Measurements from ENCODE around the gene CNTNAP2. TPM values are rescaled to one million over a fixed set of nuclear protein-coding genes. Genes with fewer than 3 reads are reported as not detected.

CNTNAP2 gene
- total RNA-seq, 8 experiments from 2014 or later, result 0.05 to 27.0 (median 15.0) TPM

- Histone ChIP-seq H3K4me3 (no peak overlapping the region), H3K27ac (no peak overlapping the region), H3K4me1 (replicated peaks in 1 of 2) (peaks cover 4 to 13% of the 10 kb centered on the region in 2 donors)
- in situ Hi-C loops (cut with MboI; ENCODE audit: low pct_unique_long_range_greater_than_20kb in 2 of 9, low sequenced_read_pairs in 9 of 9, unreplicated experiment in 9 of 9), result no loop called here
- WGBS, 10 experiments, result 0 to 100% (median 40%) methylated on average over 1 to 4 of the region's 4 CpGs; no CpG with 5 or more reads in 1 of the 10 experiments
- ATAC-seq (replicated peaks in 6 of 8), result peak in 4 of 8 experiments; percentile 18 to 72 (median 50)
These were observed 1987.6 kb downstream of the CNTNAP2 start for GRCh38 chr7:148104136-148104716.

- H3K4me1 ChIP-seq (replicated peaks in 1 of 2), result peaks cover 4 to 13% of the 10 kb centered on the region in 2 donors
- no peak overlapping the region for H3K4me3 ChIP-seq
- H3K27ac ChIP-seq, result no peak overlapping the region
- in situ Hi-C loops (cut with MboI; ENCODE audit: low pct_unique_long_range_greater_than_20kb in 2 of 9, low sequenced_read_pairs in 9 of 9, unreplicated experiment in 9 of 9), result no loop called here
- WGBS, 10 experiments, result 0 to 100% (median 75%) methylated on average over 1 to 2 of the region's 2 CpGs; no CpG with 5 or more reads in 3 of the 10 experiments
- no peak for ATAC-seq (replicated peaks in 6 of 8)
These were observed 1988.3 kb downstream of the CNTNAP2 start for GRCh38 chr7:148104924-148105323.

- H3K4me1 ChIP-seq (replicated peaks in 1 of 2), result peaks cover 4 to 13% of the 10 kb centered on the region in 2 donors
- no peak overlapping the region for H3K27ac ChIP-seq
- 0 to 83% (median 0%) methylated on average over 1 of the region's 1 CpG; no CpG with 5 or more reads in 7 of the 10 experiments for WGBS, 10 experiments
- no peak for ATAC-seq (replicated peaks in 6 of 8)
- in situ Hi-C loops (cut with MboI; ENCODE audit: low pct_unique_long_range_greater_than_20kb in 2 of 9, low sequenced_read_pairs in 9 of 9, unreplicated experiment in 9 of 9), result no loop called here
- H3K4me3 ChIP-seq, result no peak overlapping the region
These were observed 1989.3 kb downstream of the CNTNAP2 start for GRCh38 chr7:148105853-148106252.

GRCh38 chr7:148107443-148108127, 1991.0 kb downstream of the CNTNAP2 start:
- peak in 5 of 8 experiments; percentile 47 to 74 (median 61) for ATAC-seq (replicated peaks in 6 of 8)
- H3K27ac ChIP-seq, result no peak overlapping the region

GRCh38 chr7:148108381-148108780, 1991.8 kb downstream of the CNTNAP2 start:
- H3K4me3 ChIP-seq, result no peak overlapping the region
- ATAC-seq (replicated peaks in 6 of 8), result no peak
- 0 to 84% (median 67%) methylated on average over 1 to 4 of the region's 4 CpGs; no CpG with 5 or more reads in 1 of the 10 experiments for WGBS, 10 experiments
- in situ Hi-C loops (cut with MboI; ENCODE audit: low pct_unique_long_range_greater_than_20kb in 2 of 9, low sequenced_read_pairs in 9 of 9, unreplicated experiment in 9 of 9), result no loop called here
- peaks cover 4 to 13% of the 10 kb centered on the region in 2 donors for H3K4me1 ChIP-seq (replicated peaks in 1 of 2)
- H3K27ac ChIP-seq, result no peak overlapping the region

More at GRCh38 chr7:148107443-148108127, 1991.0 kb downstream of the CNTNAP2 start:
- WGBS, 10 experiments, result 0 to 82% (median 45%) methylated on average over 2 to 5 of the region's 6 CpGs; no CpG with 5 or more reads in 1 of the 10 experiments
- in situ Hi-C loops (cut with MboI; ENCODE audit: low pct_unique_long_range_greater_than_20kb in 2 of 9, low sequenced_read_pairs in 9 of 9, unreplicated experiment in 9 of 9), result no loop called here
- Histone ChIP-seq H3K4me3 (no peak overlapping the region), H3K4me1 (replicated peaks in 1 of 2) (peaks cover 4 to 13% of the 10 kb centered on the region in 2 donors)

- no peak overlapping the region for H3K27ac ChIP-seq
- 27 to 100% (median 73%) methylated on average over 1 to 9 of the region's 13 CpGs; no CpG with 5 or more reads in 3 of the 10 experiments for WGBS, 10 experiments
- in situ Hi-C loops (cut with MboI; ENCODE audit: low pct_unique_long_range_greater_than_20kb in 2 of 9, low sequenced_read_pairs in 9 of 9, unreplicated experiment in 9 of 9), result no loop called here
- H3K4me3 ChIP-seq, result no peak overlapping the region
- no peak for ATAC-seq (replicated peaks in 6 of 8)
- H3K4me1 ChIP-seq (replicated peaks in 1 of 2), result peaks cover 4 to 8% of the 10 kb centered on the region in 2 donors
These were observed 1993.7 kb downstream of the CNTNAP2 start for GRCh38 chr7:148110097-148110868.

- Histone ChIP-seq H3K27ac (no peak overlapping the region), H3K4me1 (replicated peaks in 1 of 2) (peaks cover 0 to 2% of the 10 kb centered on the region in 2 donors), H3K4me3 (no peak overlapping the region)
- ATAC-seq (replicated peaks in 6 of 8), result no peak
- in situ Hi-C loops (cut with MboI; ENCODE audit: low pct_unique_long_range_greater_than_20kb in 2 of 9, low sequenced_read_pairs in 9 of 9, unreplicated experiment in 9 of 9), result no loop called here
- 0 to 94% (median 40%) methylated on average over 1 to 3 of the region's 3 CpGs; no CpG with 5 or more reads in 1 of the 10 experiments for WGBS, 10 experiments
These were observed 1998.2 kb downstream of the CNTNAP2 start for GRCh38 chr7:148114804-148115203.

- Histone ChIP-seq H3K4me1 (replicated peaks in 1 of 2) (peaks cover 0 to 2% of the 10 kb centered on the region in 2 donors), H3K27ac (no peak overlapping the region), H3K4me3 (no peak overlapping the region)
- no peak for ATAC-seq (replicated peaks in 6 of 8)
- 0 to 41% (median 29%) methylated on average over 1 to 4 of the region's 5 CpGs; no CpG with 5 or more reads in 1 of the 10 experiments for WGBS, 10 experiments
- in situ Hi-C loops (cut with MboI; ENCODE audit: low pct_unique_long_range_greater_than_20kb in 2 of 9, low sequenced_read_pairs in 9 of 9, unreplicated experiment in 9 of 9), result no loop called here
These were observed 1998.7 kb downstream of the CNTNAP2 start for GRCh38 chr7:148115308-148115707.

- ATAC-seq (replicated peaks in 6 of 8), result no peak
- Histone ChIP-seq H3K4me3 (no peak overlapping the region), H3K27ac (no peak overlapping the region), H3K4me1 (replicated peaks in 1 of 2) (peaks cover 0 to 2% of the 10 kb centered on the region in 2 donors)
- in situ Hi-C loops (cut with MboI; ENCODE audit: low pct_unique_long_range_greater_than_20kb in 2 of 9, low sequenced_read_pairs in 9 of 9, unreplicated experiment in 9 of 9), result no loop called here
- WGBS, 10 experiments, result 0 to 87% (median 69%) methylated on average over 3 to 5 of the region's 5 CpGs; no CpG with 5 or more reads in 2 of the 10 experiments
These were observed 1999.6 kb downstream of the CNTNAP2 start for GRCh38 chr7:148116195-148116594.

- H3K27ac ChIP-seq, result no peak overlapping the region
- ATAC-seq (replicated peaks in 6 of 8), result no peak
- in situ Hi-C loops (cut with MboI; ENCODE audit: low pct_unique_long_range_greater_than_20kb in 2 of 9, low sequenced_read_pairs in 9 of 9, unreplicated experiment in 9 of 9), result no loop called here
These were observed 2000.3 kb downstream of the CNTNAP2 start for GRCh38 chr7:148116829-148117403.

GRCh38 chr7:148118371-148118770, 2001.8 kb downstream of the CNTNAP2 start:
- H3K4me1 ChIP-seq (replicated peaks in 1 of 2), result peaks cover 0 to 2% of the 10 kb centered on the region in 2 donors
- no peak for ATAC-seq (replicated peaks in 6 of 8)
- in situ Hi-C loops (cut with MboI; ENCODE audit: low pct_unique_long_range_greater_than_20kb in 2 of 9, low sequenced_read_pairs in 9 of 9, unreplicated experiment in 9 of 9), result no loop called here
- H3K4me3 ChIP-seq, result no peak overlapping the region
- WGBS, 10 experiments, result 0 to 85% (median 37%) methylated on average over 1 to 4 of the region's 5 CpGs; no CpG with 5 or more reads in 4 of the 10 experiments
- no peak overlapping the region for H3K27ac ChIP-seq

More at GRCh38 chr7:148116829-148117403, 2000.3 kb downstream of the CNTNAP2 start:
- Histone ChIP-seq H3K4me3 (no peak overlapping the region), H3K4me1 (replicated peaks in 1 of 2) (peaks cover 0 to 2% of the 10 kb centered on the region in 2 donors)
- 6 to 85% (median 20%) methylated on average over 1 to 3 of the region's 4 CpGs; no CpG with 5 or more reads in 4 of the 10 experiments for WGBS, 10 experiments

- Histone ChIP-seq H3K4me1 (replicated peaks in 1 of 2) (no peaks in the 10 kb centered on the region), H3K4me3 (no peak overlapping the region), H3K27ac (no peak overlapping the region)
- no peak for ATAC-seq (replicated peaks in 6 of 8)
- 0 to 86% (median 59%) methylated on average over 1 to 4 of the region's 4 CpGs for WGBS, 10 experiments
- in situ Hi-C loops (cut with MboI; ENCODE audit: low pct_unique_long_range_greater_than_20kb in 2 of 9, low sequenced_read_pairs in 9 of 9, unreplicated experiment in 9 of 9), result no loop called here
These were observed 2004.8 kb downstream of the CNTNAP2 start for GRCh38 chr7:148121401-148121800.
